Activated CD8-positive, alpha-beta memory T cell treated with anti-CD3 and anti-CD28 coated beads, Interleukin-2, amount 10 ng/mL, durations not matched to agents 7 days and 5 days (primary cell): Measurements from ENCODE around the gene LRRFIP1. TPM values are rescaled to one million over a fixed set of nuclear protein-coding genes. Genes with fewer than 3 reads are reported as not detected.

Experiments
- ATAC-seq: fragments of 150-1000 bp; cut with Tn5 transposase; one replicate; pipeline ENCODE4 v1.10.0; 2021; ENCODE audit warnings: moderate library complexity
- CTCF ChIA-PET: fragments of 350-600 bp; sonication (Branson Sonifier 250); formaldehyde crosslinking; loops from one replicate; lab custom pipeline; 2021; ENCODE audit warnings: antibody characterized with exemption; lab: Charles Lee
- DNase-seq: peaks from one replicate; pipeline ENCODE4 v3.0.0-alpha.2; 2020
- H3K27ac Mint-ChIP-seq: one replicate; pipeline ENCODE4 v1.8.0; 2021; ENCODE audit warnings: mild to moderate bottlenecking, mixed read lengths
- H3K27me3 Mint-ChIP-seq: one replicate; pipeline ENCODE4 v1.8.0; 2021; ENCODE audit warnings: mixed read lengths
- H3K36me3 Mint-ChIP-seq: one replicate; pipeline ENCODE4 v1.8.0; 2021; ENCODE audit warnings: mild to moderate bottlenecking, mixed read lengths
- H3K4me1 Mint-ChIP-seq: one replicate; pipeline ENCODE4 v1.8.0; 2021; ENCODE audit warnings: mixed read lengths
- H3K4me3 Mint-ChIP-seq: one replicate; pipeline ENCODE4 v1.8.0; 2021; ENCODE audit warnings: mild to moderate bottlenecking, moderate library complexity, mixed read lengths
- H3K9me3 Mint-ChIP-seq: one replicate; pipeline ENCODE4 v1.8.0; 2022; ENCODE audit warnings: low read depth, mixed read lengths
- total RNA-seq, 2 experiments: library from RNA; stranded (reverse); gene quantifications; one replicate each; pipeline ENCODE4 v1.2.3, GENCODE V29; 2021

The LRRFIP1 gene
- total RNA-seq, 2 experiments from 2014 or later, result 197 to 229 TPM

DNA sequence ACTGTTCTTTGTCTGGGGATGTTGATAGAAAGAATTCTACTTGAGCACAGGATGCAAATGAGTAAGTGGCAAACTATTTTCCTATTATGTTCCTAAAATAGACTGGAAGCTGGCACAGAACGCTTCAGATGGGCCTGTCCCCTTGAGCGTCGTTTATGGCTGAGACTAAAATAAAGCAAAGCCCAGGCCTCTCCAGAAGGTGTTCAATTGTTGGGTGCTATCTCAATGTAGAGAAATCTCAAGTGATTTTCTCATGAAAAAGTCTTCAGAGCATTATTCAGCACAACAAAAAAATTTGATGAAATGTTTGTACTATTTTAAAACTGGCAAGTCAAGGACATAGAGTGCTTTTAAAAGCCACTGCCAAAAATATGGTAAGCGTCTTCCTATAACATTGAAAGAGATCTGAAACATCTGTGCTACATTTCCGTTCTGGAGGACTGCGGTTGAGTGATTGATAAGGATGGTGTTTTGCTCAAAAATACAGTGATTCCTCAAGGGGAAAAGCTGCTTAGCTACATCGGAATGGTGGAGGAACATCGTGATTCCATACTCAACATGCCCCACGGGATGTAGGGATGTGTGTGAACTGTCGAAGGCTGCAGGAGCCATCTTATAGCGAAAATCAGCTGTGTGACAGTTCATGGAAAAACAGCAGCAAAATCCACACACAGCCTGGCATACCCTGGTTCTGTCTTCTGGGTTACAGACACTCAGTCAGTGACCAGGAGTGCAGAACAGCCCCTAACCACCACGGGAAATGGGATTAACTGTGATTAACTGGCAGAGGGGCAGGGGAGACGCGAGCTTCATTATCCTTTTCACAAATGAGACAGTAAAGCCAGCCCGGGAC is 10.4 kb upstream of the LRRFIP1 start:
- peak; percentile 33 for ATAC-seq
- no peak for DNase-seq
- H3K9me3 Mint-ChIP-seq, result no peaks in the 10 kb centered on the region
- H3K4me3 Mint-ChIP-seq, result no peak overlapping the region
- CTCF ChIA-PET, result no interaction called here
- peaks cover 6% of the 10 kb centered on the region for H3K4me1 Mint-ChIP-seq
- no peak overlapping the region for H3K27ac Mint-ChIP-seq
- no peaks in the 10 kb centered on the region for H3K36me3 Mint-ChIP-seq
- no peaks in the 10 kb centered on the region for H3K27me3 Mint-ChIP-seq

GRCh38 chr2:237617587-237617982 is 9.8 kb upstream of the LRRFIP1 start:
- CTCF ChIA-PET, result no interaction called here
- H3K4me3 Mint-ChIP-seq, result no peak overlapping the region

GRCh38 chr2:237618449-237618848 is 8.9 kb upstream of the LRRFIP1 start:
- Mint-ChIP-seq H3K36me3 (no peaks in the 10 kb centered on the region), H3K4me1 (peaks cover 6% of the 10 kb centered on the region), H3K27ac (no peak overlapping the region), H3K9me3 (no peaks in the 10 kb centered on the region), H3K4me3 (no peak overlapping the region), H3K27me3 (peaks cover 4% of the 10 kb centered on the region)
- DNase-seq, result no peak
- CTCF ChIA-PET, result no interaction called here
- no peak for ATAC-seq

More at GRCh38 chr2:237617587-237617982, 9.8 kb upstream of the LRRFIP1 start:
- Mint-ChIP-seq H3K4me1 (peaks cover 6% of the 10 kb centered on the region), H3K27me3 (no peaks in the 10 kb centered on the region), H3K27ac (no peak overlapping the region), H3K36me3 (no peaks in the 10 kb centered on the region), H3K9me3 (no peaks in the 10 kb centered on the region)
- DNase-seq (no peak), ATAC-seq (no peak)

GRCh38 chr2:237623428-237624403 is 3.7 kb upstream of the LRRFIP1 start:
- Mint-ChIP-seq H3K27me3 (peaks cover 46% of the 10 kb centered on the region), H3K36me3 (no peaks in the 10 kb centered on the region), H3K4me3 (no peak overlapping the region), H3K27ac (no peak overlapping the region), H3K4me1 (peaks cover 7% of the 10 kb centered on the region), H3K9me3 (no peaks in the 10 kb centered on the region)
- ATAC-seq (no peak), DNase-seq (no peak)
- CTCF ChIA-PET, result interaction anchor here (0.6 to 2.4 kb wide), 6 partner anchors 12 to 142 kb away, joined by 3 to 11 read pairs (median 3); no protein-coding TSS in a partner anchor

DNA sequence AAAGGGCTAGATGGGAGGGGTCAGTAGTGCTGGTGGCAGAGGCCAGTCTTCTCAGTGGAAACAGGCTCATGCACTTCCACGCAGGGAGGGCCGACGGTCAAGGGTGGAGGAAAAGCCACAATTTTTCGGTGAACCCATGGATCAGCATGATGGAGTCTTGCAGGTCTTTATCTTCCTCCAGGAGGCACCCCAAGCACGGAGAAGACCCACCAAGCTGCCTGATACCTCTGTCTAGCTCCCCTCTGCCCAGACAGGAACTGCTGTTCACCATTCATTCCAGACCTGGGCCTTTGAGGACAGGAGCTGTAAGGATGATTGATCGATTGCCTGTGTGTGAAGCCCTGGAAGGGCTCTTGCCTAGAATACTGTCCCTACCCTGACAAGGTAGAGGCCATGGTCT is 2.8 kb upstream of the LRRFIP1 start:
- ATAC-seq, result no peak
- DNase-seq, result no peak
- H3K27me3 Mint-ChIP-seq, result peaks cover 51% of the 10 kb centered on the region

GRCh38 chr2:237625216-237625705 is 2.1 kb upstream of the LRRFIP1 start:
- Mint-ChIP-seq H3K9me3 (no peaks in the 10 kb centered on the region), H3K4me3 (no peak overlapping the region), H3K4me1 (peaks cover 10% of the 10 kb centered on the region), H3K27me3 (peaks cover 58% of the 10 kb centered on the region), H3K27ac (no peak overlapping the region), H3K36me3 (no peaks in the 10 kb centered on the region)
- no peak for ATAC-seq
- CTCF ChIA-PET, result interaction anchor here (0.6 to 2.4 kb wide), 5 partner anchors 48 to 120 kb away, joined by 3 to 11 read pairs (median 4); no protein-coding TSS in a partner anchor
- no peak for DNase-seq

More for the DNA sequence above, 2.8 kb upstream of the LRRFIP1 start:
- Mint-ChIP-seq H3K4me3 (no peak overlapping the region), H3K27ac (no peak overlapping the region), H3K9me3 (no peaks in the 10 kb centered on the region), H3K36me3 (no peaks in the 10 kb centered on the region), H3K4me1 (peaks cover 10% of the 10 kb centered on the region)
- CTCF ChIA-PET, result interaction anchor here (0.6 to 2.4 kb wide), 4 partner anchors 49 to 121 kb away, joined by 3 to 11 read pairs (median 4); no protein-coding TSS in a partner anchor

DNA sequence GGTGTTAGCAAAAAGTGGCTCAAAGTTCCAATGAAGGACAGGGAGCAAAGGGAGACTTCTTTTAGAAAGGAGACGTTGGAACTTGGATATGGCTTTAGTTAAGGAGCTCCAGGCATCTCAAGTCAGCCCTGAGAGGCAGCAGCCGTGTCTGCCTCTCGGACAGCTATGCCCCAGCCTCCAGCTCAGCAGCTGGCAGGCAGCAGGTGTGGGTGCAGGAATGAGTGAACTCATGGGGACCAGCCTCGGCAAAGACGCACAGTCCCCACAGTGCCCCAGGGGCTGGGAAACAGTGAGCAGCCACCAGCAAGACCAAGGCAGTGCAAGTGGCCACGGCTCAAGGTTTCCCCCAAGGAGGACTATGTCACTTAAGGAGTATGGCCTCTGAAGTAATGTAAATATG is 1.6 kb upstream of the LRRFIP1 start:
- peaks cover 61% of the 10 kb centered on the region for H3K27me3 Mint-ChIP-seq
- H3K9me3 Mint-ChIP-seq, result no peaks in the 10 kb centered on the region
- no peaks in the 10 kb centered on the region for H3K36me3 Mint-ChIP-seq
- no peak overlapping the region for H3K4me3 Mint-ChIP-seq
- H3K4me1 Mint-ChIP-seq, result peaks cover 10% of the 10 kb centered on the region
- CTCF ChIA-PET, result interaction anchor here (0.8 to 2.2 kb wide), 3 partner anchors 48 to 149 kb away, joined by 3 to 5 read pairs (median 4); no protein-coding TSS in a partner anchor
- no peak for DNase-seq
- H3K27ac Mint-ChIP-seq, result no peak overlapping the region
- ATAC-seq, result no peak

GRCh38 chr2:237626813-237627440 is 460 bp upstream of the LRRFIP1 start:
- Mint-ChIP-seq H3K36me3 (no peaks in the 10 kb centered on the region), H3K4me3 (peak overlapping the region; percentile 20), H3K4me1 (peaks cover 10% of the 10 kb centered on the region), H3K27me3 (peaks cover 61% of the 10 kb centered on the region), H3K9me3 (no peaks in the 10 kb centered on the region), H3K27ac (no peak overlapping the region)
- no peak for DNase-seq
- no peak for ATAC-seq
- CTCF ChIA-PET, result interaction anchor here (1.8 kb wide), 1 partner anchor 119 kb away, joined by 4 read pairs; no protein-coding TSS in a partner anchor

GRCh38 chr2:237628247-237629187 is 1.1 kb downstream of the LRRFIP1 start:
- peaks cover 10% of the 10 kb centered on the region for H3K4me1 Mint-ChIP-seq
- no peak overlapping the region for H3K27ac Mint-ChIP-seq
- ATAC-seq (no peak), DNase-seq (no peak)
- peaks cover 56% of the 10 kb centered on the region for H3K27me3 Mint-ChIP-seq
- H3K36me3 Mint-ChIP-seq, result no peaks in the 10 kb centered on the region
- H3K9me3 Mint-ChIP-seq, result no peaks in the 10 kb centered on the region
- H3K4me3 Mint-ChIP-seq, result peak overlapping the region; percentile 60
- CTCF ChIA-PET, result no interaction called here

DNA sequence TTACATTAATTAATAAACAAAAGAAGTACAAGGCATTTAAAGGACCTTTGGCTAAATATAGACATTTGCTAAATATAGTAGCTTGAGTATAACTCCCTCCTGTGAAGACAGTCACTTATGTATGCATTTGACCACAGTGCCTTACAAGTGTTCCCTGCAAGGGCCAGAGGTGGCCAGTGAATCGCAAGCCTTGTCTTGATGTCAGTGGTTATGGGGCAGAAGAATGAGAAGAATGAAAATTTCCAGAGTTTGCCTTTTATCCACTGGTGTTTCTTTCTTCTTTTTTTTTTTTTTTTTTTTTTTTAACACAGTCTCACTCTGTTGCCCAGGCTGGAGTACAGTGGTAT is 1.8 kb downstream of the LRRFIP1 start:
- Mint-ChIP-seq H3K27me3 (peaks cover 54% of the 10 kb centered on the region), H3K27ac (no peak overlapping the region), H3K9me3 (no peaks in the 10 kb centered on the region), H3K4me1 (peaks cover 10% of the 10 kb centered on the region), H3K36me3 (no peaks in the 10 kb centered on the region), H3K4me3 (no peak overlapping the region)
- no peak for DNase-seq
- ATAC-seq, result no peak
- CTCF ChIA-PET, result no interaction called here

GRCh38 chr2:237629739-237630138 is 2.4 kb downstream of the LRRFIP1 start:
- Mint-ChIP-seq H3K36me3 (no peaks in the 10 kb centered on the region), H3K4me3 (no peak overlapping the region), H3K27me3 (peaks cover 55% of the 10 kb centered on the region), H3K4me1 (peaks cover 10% of the 10 kb centered on the region), H3K9me3 (peaks cover under 1% of the 10 kb centered on the region), H3K27ac (no peak overlapping the region)
- DNase-seq (no peak), ATAC-seq (no peak)
- CTCF ChIA-PET, result no interaction called here
